ENCODE data around the gene BTBD1. TPM values are rescaled to one million over a fixed set of nuclear protein-coding genes. Genes with fewer than 3 reads are reported as not detected.

BTBD1 gene
- total RNA-seq, 1 donor from 2014 or later: 51.4 TPM

DNA sequence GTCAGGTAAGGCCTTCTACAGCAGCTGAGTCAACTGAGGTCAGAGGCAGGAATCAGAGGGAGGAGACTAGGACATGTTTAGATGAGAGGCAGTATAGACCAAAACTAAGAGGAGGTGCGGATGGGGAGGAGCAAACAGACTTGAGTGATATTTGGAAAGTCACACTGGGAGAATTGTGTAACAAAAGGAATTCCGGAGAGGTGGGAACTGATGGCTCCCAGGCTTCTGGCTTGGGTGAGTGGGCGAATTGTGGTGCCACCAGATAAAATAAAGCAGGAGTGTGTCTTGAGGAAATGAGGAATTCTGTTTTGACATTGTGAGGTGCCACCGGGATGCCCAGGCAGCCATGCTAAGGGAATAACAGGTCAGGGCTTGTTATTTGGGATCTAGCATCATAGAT is 37.1 kb upstream of the BTBD1 start:
- peaks cover 14% of the 10 kb centered on the region for H3K27me3 Mint-ChIP-seq (ENCODE audit: low read depth)
- no peaks in the 10 kb centered on the region for H3K9me3 Mint-ChIP-seq (ENCODE audit: low read depth)
- TF ChIP-seq, protein P1, sequence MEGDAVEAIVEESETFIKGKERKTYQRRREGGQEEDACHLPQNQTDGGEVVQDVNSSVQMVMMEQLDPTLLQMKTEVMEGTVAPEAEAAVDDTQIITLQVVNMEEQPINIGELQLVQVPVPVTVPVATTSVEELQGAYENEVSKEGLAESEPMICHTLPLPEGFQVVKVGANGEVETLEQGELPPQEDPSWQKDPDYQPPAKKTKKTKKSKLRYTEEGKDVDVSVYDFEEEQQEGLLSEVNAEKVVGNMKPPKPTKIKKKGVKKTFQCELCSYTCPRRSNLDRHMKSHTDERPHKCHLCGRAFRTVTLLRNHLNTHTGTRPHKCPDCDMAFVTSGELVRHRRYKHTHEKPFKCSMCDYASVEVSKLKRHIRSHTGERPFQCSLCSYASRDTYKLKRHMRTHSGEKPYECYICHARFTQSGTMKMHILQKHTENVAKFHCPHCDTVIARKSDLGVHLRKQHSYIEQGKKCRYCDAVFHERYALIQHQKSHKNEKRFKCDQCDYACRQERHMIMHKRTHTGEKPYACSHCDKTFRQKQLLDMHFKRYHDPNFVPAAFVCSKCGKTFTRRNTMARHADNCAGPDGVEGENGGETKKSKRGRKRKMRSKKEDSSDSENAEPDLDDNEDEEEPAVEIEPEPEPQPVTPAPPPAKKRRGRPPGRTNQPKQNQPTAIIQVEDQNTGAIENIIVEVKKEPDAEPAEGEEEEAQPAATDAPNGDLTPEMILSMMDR (IDR thresholded peaks at IDR 0.05): no peak
- no peak for DNase-seq (ENCODE audit: low spot score)
- no peak overlapping the region for H3K4me3 Mint-ChIP-seq (ENCODE audit: unreplicated experiment)
- H3K36me3 Mint-ChIP-seq (ENCODE audit: low read depth): no peaks in the 10 kb centered on the region
- H3K27ac Mint-ChIP-seq (ENCODE audit: unreplicated experiment): no peak overlapping the region
- H3K4me1 Mint-ChIP-seq (ENCODE audit: low read depth): peaks cover 20% of the 10 kb centered on the region

DNA sequence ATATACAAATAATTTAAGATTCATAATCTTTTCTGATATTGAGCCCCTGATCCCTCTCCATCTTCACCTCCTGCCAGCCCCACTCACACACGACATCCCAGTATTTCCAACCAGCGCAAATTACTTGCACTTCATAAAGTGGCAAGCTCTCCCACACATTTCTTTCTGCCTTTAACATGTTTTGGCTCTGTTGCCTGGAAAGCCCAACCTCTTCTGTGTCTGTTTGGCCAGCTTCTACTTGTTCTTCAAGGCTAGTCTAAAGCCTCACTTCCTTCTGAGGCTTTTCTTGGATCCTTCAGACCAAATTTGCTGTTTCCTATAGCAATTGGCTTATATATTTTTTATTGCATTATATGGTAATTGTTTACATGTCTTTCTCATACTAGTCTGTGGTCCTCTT is 35.3 kb upstream of the BTBD1 start:
- Mint-ChIP-seq H3K9me3 (ENCODE audit: low read depth) (peaks cover 8% of the 10 kb centered on the region), H3K27ac (ENCODE audit: unreplicated experiment) (no peak overlapping the region), H3K4me1 (ENCODE audit: low read depth) (peaks cover 8% of the 10 kb centered on the region), H3K27me3 (ENCODE audit: low read depth) (peaks cover 18% of the 10 kb centered on the region), H3K4me3 (ENCODE audit: unreplicated experiment) (no peak overlapping the region), H3K36me3 (ENCODE audit: low read depth) (no peaks in the 10 kb centered on the region)
- DNase-seq (ENCODE audit: low spot score): no peak
- TF ChIP-seq, protein P1 (IDR thresholded peaks at IDR 0.05): no peak

DNA sequence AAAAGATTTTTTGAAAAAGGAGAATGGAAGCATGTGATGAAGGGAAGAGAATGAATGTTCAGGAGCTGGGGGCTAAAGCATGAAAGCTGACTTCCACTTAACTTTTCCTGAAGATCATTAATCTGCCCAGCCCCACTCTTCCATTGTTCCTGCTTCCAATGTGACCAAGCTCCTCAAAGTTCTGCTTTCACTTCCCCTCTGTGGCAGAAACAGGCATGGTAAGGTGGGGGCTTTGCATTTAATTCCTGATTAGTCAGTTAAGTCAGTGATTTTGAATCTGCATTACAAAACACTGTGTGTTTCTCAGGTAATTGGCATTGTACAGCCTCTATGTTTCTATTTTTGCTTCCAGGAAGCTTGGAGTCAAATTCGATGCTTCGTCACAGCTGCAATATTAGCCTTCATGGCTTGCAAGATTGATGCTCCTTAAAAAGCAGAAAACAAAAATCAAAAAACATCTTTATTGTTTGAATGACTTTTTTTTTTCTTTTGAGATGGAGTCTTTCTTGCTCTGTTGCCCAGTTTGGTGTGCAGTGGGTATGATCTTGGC is 33.1 kb upstream of the BTBD1 start:
- Mint-ChIP-seq H3K36me3 (ENCODE audit: low read depth) (peaks cover 5% of the 10 kb centered on the region), H3K27me3 (ENCODE audit: low read depth) (peaks cover 24% of the 10 kb centered on the region)

DNA sequence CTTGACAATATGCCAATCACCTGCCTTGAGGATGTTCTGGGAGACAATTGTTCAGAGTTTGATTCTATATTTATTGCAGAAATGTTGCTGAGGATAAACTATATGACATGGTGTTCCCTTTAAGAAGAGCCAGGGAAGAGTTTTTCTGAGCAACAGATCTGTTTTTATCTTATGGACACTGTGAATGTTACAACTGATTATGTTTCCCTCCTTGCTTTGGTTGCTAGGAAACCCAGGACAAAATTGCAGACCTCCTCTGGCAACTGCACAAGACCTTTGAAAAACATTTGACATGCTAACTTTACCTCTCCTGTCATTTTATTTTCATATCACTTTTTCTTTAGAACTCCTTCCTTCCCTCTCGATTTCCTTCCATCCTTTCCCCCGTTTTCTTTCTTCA is 32.2 kb upstream of the BTBD1 start:
- no peak overlapping the region for H3K4me3 Mint-ChIP-seq (ENCODE audit: unreplicated experiment)
- DNase-seq (ENCODE audit: low spot score): no peak
- peaks cover 13% of the 10 kb centered on the region for H3K9me3 Mint-ChIP-seq (ENCODE audit: low read depth)
- peaks cover 24% of the 10 kb centered on the region for H3K27me3 Mint-ChIP-seq (ENCODE audit: low read depth)
- TF ChIP-seq, protein P1 (IDR thresholded peaks at IDR 0.05): no peak
- peaks cover 5% of the 10 kb centered on the region for H3K36me3 Mint-ChIP-seq (ENCODE audit: low read depth)
- H3K4me1 Mint-ChIP-seq (ENCODE audit: low read depth): no peaks in the 10 kb centered on the region
- no peak overlapping the region for H3K27ac Mint-ChIP-seq (ENCODE audit: unreplicated experiment)

More for the DNA sequence above, 33.1 kb upstream of the BTBD1 start:
- TF ChIP-seq, protein P1 (IDR thresholded peaks at IDR 0.05): no peak
- Mint-ChIP-seq H3K9me3 (ENCODE audit: low read depth) (peaks cover 13% of the 10 kb centered on the region), H3K4me1 (ENCODE audit: low read depth) (no peaks in the 10 kb centered on the region), H3K27ac (ENCODE audit: unreplicated experiment) (no peak overlapping the region), H3K4me3 (ENCODE audit: unreplicated experiment) (no peak overlapping the region)
- no peak for DNase-seq (ENCODE audit: low spot score)

DNA sequence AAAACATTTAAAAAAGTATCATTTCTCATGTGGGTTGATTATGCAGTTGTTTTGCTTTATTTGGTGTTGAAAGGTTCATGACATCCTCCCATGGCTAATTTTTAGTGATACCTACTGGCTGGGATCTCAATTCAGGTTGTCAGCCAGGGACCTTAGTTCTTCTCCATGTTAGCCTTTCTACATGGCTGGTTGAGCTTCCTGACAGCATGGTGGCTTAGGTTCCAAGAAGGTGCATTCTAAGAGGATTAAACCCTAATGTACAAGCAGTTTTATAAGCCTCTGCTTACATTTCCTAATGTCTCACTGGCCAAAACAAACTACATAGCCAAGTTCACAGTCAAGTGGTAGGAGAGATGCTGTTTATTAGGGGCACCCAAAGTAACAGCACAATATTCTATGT is 31.0 kb upstream of the BTBD1 start:
- Mint-ChIP-seq H3K27ac (ENCODE audit: unreplicated experiment) (no peak overlapping the region), H3K4me3 (ENCODE audit: unreplicated experiment) (no peak overlapping the region), H3K27me3 (ENCODE audit: low read depth) (peaks cover 24% of the 10 kb centered on the region), H3K9me3 (ENCODE audit: low read depth) (peaks cover 13% of the 10 kb centered on the region), H3K4me1 (ENCODE audit: low read depth) (no peaks in the 10 kb centered on the region), H3K36me3 (ENCODE audit: low read depth) (peaks cover 5% of the 10 kb centered on the region)
- TF ChIP-seq, protein P1 (IDR thresholded peaks at IDR 0.05): no peak
- DNase-seq (ENCODE audit: low spot score): no peak

Measured in chondrocyte (in vitro differentiated cells).